Measurements from ENCODE around the gene SCLY.

Gene SCLY

DNA sequence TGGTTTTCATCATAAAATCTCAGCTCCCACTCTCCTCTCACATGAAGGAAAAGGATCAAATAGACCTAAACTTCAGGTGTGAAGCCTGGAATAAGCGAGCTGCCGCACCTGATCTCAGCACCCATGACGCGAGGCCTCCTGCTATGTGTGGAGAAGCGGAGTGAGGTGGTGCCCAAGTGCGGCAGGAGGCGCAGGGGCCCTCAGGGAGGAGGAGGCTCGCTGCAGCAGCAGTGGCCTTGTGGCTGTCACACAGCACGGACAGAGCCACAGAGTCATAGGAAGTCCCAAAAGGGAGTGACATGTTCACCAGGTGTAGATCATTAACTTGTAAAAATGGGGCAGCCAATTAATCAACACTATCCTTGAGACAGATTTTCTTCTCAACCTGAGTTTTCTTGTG lies 9.1 kb downstream of the SCLY start:
- no peak for DNase-seq (ENCODE audit: low read depth)

GRCh38 chr2:238075397-238075796 lies 14.6 kb downstream of the SCLY start:
- no peak for DNase-seq (ENCODE audit: low read depth)

GRCh38 chr2:238077292-238077691 lies 16.5 kb downstream of the SCLY start:
- no peak for DNase-seq (ENCODE audit: low read depth)

GRCh38 chr2:238079874-238080327 lies 19.1 kb downstream of the SCLY start:
- no peak for DNase-seq (ENCODE audit: low read depth)

- DNase-seq (ENCODE audit: low read depth) = no peak
Measured at GRCh38 chr2:238080518-238080917, 19.7 kb downstream of the SCLY start.

GRCh38 chr2:238081150-238081549 lies 20.3 kb downstream of the SCLY start:
- no peak for DNase-seq (ENCODE audit: low read depth)

DNA sequence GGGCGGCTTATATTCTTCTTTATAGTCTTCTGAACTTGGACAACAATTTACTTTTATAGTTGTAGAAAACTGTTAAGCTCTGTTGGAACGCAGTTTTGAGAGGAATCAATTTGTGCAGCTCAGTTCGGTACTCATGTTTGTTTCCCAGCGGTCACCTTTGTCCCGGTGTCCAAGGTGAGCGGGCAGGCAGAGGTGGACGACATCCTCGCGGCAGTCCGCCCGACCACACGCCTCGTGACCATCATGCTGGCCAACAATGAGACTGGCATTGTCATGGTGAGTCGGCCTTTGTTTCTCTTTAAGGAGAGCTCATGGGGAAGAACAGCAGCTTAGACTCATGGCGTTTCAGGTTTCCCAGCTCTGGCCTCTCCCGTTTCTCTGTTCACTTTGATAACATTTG lies 20.8 kb downstream of the SCLY start:
- DNase-seq (ENCODE audit: low read depth) = no peak

- no peak for DNase-seq (ENCODE audit: low read depth)
Measured at GRCh38 chr2:238082151-238082550, 21.4 kb downstream of the SCLY start.

GRCh38 chr2:238082827-238083226 lies 22.0 kb downstream of the SCLY start:
- DNase-seq (ENCODE audit: low read depth) = no peak

DNA sequence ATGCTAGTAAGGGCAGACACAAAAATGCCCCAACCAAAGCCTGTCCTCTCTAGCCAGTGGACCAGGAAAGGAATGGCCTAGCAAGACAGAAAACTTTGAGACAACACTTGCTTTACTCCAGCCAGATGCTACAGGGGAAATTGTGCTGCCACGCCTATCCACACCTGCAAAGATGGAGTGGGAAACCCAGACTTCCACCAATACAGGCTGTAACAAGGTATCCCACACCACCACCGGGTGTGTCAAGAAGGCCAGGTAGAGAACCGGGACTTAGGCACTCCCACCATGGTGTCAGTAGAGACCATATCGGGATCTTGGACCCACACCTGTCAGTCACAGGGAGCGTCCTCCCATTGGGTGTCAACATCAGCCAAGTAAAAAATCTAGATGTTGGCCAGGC lies 23.1 kb downstream of the SCLY start:
- no peak for DNase-seq (ENCODE audit: low read depth)

- DNase-seq (ENCODE audit: low read depth) = no peak
Measured at GRCh38 chr2:238084761-238085160, 24.0 kb downstream of the SCLY start.

GRCh38 chr2:238085899-238086298 lies 25.1 kb downstream of the SCLY start:
- DNase-seq (ENCODE audit: low read depth) = no peak

DNA sequence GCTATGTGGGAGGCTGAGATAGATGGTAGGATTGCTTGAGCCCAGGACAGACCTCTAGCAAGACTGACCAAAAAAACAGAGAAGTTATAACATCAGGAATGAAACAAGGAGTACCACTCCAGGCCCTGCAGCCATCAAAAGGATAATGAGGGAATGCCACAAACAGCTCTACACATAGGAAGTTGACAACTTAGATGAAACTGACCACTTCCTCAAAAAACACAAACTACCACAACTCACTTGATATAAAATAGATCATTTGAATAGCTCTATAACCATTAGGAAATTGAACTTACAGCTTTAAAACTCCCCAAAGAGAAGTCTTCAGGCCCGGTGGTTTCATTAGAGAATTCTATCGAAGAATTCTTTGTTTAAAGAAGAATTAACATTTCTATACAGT lies 26.4 kb downstream of the SCLY start:
- DNase-seq (ENCODE audit: low read depth) = no peak

GRCh38 chr2:238090887-238091286 lies 30.1 kb downstream of the SCLY start:
- DNase-seq (ENCODE audit: low read depth) = no peak

GRCh38 chr2:238091436-238092060 lies 30.7 kb downstream of the SCLY start:
- no peak for DNase-seq (ENCODE audit: low read depth)

GRCh38 chr2:238092486-238093035 lies 31.8 kb downstream of the SCLY start:
- no peak for DNase-seq (ENCODE audit: low read depth)

DNA sequence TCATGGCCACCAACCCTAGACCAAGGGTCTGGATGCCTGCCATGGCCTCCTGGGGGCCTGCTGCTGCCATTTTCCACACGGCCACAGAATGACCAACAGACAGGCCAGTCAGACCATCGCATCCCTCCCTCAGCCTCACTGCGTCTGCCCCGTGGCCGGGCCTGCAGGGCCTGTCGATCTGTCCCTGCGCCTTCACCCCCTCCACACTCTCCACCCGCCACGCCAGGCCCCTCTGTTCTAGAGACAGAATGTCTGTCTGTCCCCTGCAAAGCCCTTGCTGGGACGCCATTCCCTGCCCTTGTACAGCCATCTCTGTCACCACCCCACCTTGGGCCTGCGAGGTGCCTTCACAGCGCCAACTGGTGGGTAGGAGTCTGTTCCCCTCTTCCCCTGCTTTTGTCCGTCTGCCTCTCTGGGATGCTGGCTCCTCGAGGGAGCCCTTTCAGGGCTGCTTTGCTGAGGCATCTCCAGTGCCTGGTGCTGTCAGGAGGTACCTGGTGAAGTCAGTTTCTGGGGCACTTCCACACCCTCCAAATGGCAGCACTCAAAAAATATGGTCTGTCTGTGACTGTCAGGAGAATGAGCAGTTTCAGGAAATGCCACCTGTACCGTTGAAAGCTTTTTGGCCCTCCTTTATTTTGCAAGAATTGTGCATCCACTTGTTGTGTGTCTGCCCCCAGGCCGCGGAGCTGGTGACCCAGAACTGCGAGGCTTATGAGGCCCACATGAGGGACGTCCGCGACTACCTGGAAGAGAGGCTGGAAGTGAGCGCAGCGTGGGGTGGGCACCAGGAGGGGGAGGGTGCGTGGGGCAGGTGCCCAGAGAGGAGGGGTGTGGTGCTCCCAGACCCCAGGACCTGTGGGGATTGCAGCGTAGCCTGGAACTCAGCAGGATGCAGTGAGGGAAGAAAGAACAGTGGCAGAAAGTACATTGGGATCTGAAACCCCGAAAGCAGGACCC lies 32.7 kb downstream of the SCLY start:
- DNase-seq (ENCODE audit: low read depth) = no peak

GRCh38 chr2:238094438-238095022 lies 33.7 kb downstream of the SCLY start:
- DNase-seq (ENCODE audit: low read depth) = no peak

DNA sequence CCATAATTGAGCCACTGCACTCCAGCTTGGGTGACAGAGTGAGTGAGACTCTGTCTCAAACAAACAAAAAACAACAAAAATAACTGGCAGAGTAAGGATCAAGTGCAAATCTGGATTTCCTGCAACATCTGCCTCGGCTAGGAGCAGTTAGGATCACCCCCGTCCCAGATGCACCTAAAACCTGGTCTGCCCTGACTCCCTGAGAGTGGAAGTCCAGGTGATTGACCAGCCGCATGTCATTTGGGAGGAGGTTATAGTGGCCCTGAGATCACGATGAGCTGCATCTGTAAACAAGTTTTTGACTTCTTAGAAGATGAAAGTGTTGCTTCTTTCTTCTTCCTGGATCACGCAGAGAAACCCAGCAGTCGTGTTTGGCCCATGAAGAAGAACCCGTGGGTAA lies 34.3 kb downstream of the SCLY start:
- no peak for DNase-seq (ENCODE audit: low read depth)

DNA sequence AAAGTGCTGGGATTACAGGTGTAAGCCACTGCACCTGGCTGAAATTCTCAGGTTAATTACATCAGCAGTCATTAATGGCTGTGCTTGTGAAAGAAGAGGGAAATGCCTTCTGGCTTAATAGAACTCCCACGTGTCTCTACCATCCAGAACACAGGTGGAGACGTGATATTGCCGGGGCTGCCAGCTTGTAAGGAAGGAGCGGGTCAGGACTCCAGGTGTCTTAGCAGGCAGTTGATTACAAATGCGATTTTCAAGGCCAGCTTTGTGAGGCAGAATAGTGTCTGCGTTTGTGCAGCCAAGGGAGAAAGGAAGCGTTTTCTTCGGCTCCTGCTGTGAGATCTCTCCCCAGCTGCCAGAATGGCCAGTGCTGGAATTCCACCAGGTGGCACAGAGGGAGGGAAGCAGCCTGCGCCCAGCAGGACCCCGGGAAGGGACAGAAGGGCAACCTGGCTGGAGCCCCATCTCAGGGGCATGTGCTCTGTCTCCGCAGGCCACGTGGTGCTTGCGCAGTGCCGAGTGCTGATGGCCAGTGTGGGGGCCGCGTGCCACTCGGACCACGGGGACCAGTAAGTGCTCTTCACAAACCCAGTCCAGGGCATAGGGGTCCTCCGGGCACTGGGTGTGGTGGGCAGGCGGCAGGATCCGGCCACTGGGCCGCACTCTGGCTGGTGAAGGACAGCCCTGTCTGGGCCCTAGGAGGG lies 35.7 kb downstream of the SCLY start:
- no peak for DNase-seq (ENCODE audit: low read depth)

- DNase-seq (ENCODE audit: low read depth) = no peak
Measured at GRCh38 chr2:238097201-238097987, 36.6 kb downstream of the SCLY start.

All from stimulated activated CD8-positive, alpha-beta memory T cell treated with anti-CD3 and anti-CD28 coated beads, Interleukin-7, amount 100 ng/mL, for 24 hours (primary cell).